GM10266 (cell line): Measurements from ENCODE around the gene PRKAR2A.
"Not testable (repeated sequence)": the region's sequence is repeated elsewhere in the genome, so short reads cannot be mapped to it uniquely, and the experiment has no call there.

Source experiments
- DNase-seq: peaks from one replicate; pipeline ENCODE4 v3.0.0; 2012; ENCODE audit errors: extremely low spot score
- TF ChIP-seq, protein P1 (sequence below): IDR thresholded peaks from 2 replicates; pipeline ENCODE4 v1.5.1; 2012; ENCODE audit warnings: mild to moderate bottlenecking, low read depth; ENCODE audit not compliant: control insufficient read depth, insufficient read depth; ENCODE audit errors: missing control alignments

The PRKAR2A gene

DNA sequence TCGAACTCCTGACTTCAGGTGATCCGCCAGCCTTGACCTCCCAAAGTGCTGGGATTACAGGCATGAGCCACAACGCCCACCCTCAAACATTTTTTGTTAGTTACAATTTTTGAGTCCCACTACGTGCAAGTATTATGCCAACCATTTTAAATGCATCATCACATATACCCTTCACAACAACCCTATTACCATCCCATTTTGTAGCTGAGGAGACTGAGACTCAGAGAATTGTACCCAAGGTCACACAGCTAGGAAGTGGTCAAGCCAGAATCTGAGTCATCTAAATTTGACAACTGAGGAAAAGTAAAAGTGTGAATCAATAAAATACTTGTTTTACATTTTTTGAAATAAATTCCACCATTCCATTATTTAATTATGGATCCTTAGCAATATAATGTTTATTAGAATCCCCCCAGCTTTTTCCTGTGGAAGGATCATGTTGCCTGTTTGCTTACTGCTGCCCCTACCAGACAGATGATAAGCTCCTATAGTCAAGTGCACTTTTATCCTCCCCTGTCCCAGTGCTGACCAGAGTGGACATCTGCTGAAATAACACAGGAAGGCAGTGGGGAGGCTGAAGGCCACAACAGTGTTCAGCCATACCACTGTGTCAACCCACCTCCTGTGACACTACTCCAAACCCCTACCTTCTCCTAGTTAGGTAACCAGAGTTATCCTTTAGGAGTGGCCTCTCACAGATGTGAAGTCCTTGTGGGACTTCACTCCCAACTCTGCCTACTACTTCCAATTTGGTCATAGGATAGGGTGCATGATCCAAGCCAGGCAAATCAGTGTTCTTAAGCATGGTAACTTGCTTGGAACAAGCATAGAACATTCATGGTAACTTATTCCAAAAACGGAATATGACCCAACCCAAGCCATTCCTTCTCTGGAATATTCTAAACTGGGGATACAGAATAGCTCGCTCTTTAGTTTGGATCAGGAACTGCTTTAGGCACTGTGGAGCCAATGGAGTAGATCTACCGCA lies 28.1 kb downstream of the PRKAR2A start:
- TF ChIP-seq, protein P1, sequence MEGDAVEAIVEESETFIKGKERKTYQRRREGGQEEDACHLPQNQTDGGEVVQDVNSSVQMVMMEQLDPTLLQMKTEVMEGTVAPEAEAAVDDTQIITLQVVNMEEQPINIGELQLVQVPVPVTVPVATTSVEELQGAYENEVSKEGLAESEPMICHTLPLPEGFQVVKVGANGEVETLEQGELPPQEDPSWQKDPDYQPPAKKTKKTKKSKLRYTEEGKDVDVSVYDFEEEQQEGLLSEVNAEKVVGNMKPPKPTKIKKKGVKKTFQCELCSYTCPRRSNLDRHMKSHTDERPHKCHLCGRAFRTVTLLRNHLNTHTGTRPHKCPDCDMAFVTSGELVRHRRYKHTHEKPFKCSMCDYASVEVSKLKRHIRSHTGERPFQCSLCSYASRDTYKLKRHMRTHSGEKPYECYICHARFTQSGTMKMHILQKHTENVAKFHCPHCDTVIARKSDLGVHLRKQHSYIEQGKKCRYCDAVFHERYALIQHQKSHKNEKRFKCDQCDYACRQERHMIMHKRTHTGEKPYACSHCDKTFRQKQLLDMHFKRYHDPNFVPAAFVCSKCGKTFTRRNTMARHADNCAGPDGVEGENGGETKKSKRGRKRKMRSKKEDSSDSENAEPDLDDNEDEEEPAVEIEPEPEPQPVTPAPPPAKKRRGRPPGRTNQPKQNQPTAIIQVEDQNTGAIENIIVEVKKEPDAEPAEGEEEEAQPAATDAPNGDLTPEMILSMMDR, result no peak
- no peak for DNase-seq

DNA sequence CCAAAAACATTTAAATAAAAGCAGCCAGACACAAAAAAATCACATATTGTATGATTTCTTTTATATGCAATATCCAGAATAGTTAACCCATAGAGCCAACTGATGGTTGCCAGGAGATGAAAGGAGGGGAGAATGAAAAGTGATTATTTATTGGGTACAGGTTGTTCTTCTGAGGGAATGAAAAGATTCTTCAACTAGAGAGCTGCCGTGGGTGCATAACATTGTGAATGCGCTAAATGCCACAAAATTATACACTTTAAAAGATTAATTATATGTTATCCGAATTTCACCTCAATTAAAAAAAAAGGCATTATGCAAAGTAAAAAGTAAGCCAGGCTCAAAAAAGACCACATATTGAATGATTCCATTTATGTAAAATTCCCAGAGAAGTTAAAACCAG lies 36.1 kb downstream of the PRKAR2A start:
- TF ChIP-seq, protein P1, result no peak
- no peak for DNase-seq

DNA sequence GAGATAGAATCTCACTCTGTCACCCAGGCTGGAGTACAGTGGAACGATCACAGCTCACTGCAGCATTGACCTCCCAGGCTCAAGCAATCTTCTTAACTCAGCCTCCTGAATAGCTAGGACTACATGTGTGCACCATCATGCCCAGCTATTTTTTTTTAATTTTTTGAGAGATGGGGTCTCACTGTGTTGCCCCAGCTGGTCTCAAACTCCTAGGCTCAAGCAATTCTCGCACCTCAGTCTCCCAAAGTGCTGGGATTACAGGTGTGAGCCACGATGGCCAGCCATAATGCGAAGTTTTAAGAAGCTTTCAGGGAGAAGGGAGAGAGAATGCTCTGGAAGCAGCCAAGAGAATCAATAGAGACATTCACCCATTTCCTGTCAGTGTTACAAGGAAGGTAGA lies 42.7 kb downstream of the PRKAR2A start:
- DNase-seq, result no peak
- TF ChIP-seq, protein P1, result no peak

DNA sequence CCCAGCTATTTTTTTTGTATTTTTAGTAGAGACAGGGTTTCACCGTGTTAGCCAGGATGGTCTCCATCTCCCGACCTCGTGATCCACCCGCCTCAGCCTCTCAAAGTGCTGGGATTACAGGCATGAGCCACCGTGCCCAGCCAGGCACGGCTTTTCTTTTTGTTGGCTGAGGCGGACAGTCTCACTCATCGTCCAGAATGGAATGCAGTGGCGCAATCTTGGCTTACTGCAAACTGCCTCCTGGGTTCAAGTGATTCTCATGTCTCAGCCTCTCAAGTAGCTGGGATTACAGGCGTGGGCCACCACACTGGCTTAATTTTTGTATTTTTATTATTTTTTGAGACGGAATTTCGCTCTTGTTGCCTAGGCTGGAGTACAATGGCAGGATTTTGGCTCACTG lies 46.8 kb downstream of the PRKAR2A start:
- not testable (repeated sequence) for DNase-seq

DNA sequence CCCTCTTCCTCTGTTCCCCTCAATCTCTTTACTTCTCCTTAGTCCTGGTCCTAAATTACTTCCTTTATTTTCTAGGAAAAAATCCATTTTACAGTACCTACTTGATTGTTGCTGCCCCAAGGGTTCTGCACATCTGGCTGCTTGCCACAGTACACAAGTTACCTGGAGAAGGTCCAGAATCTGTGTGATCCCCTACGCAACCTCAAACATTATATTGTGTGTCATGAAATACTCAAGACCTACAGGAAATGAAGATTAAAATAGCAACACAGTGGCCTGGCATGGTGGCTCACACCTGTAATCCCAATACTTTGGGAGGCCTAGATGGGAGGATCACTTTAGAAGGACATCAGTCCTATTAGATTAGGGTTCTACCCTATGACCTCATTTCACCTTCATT lies 48.7 kb downstream of the PRKAR2A start:
- TF ChIP-seq, protein P1, result no peak
- no peak for DNase-seq

DNA sequence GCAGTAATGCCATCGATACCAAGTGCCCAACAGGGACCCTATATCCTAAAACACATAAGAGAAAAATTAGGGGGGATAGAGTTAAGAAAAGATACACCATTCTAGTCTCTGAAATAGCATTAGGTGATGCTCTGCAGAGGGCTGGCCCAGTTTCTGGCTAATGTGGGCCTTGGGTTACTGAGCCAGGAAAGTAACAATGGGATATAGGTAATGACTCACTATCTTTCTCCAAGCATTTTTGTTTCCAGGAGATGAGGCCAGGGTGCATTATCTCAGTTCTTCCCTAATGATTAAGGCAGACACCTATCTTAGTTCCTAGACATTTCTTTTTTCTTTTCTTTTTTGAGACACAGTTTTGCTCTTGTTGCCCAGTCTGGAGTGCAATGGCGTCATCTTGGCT lies 50.0 kb downstream of the PRKAR2A start:
- no peak for DNase-seq
- TF ChIP-seq, protein P1, result no peak

DNA sequence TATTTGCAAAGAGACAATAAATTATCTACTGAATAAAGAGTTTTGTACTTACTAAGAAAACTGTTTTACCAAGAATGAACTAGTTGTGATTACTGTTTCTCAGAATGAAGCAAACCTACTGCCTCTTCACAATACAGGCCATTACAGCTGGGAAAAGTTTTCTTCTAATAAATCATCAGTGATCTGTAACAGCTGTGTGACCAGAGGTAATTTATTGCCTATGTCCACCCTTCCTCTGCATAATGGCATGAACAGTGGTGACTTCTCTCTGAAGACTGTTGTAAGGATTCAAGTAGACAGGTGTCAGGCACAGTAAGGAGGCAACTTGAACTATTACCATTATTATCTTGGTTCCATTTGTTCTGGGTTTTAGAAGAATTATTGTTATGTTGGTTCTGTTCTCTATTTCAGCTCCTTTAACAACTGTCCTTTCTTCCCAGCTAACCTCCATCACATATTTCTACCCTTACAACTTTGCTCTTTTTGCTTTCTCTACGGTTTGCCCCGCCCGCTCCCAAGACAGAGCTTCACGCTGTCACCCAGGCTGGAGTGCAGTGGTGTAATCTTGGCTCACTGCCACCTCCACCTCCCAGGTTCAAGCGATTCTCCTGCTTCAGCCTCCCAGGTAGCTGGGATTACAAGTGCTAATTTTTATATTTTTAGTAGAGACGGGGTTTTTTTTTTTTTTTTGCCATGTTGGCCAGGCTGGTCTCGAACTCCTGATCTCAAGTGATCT lies 51.5 kb downstream of the PRKAR2A start:
- TF ChIP-seq, protein P1, result no peak
- no peak for DNase-seq

DNA sequence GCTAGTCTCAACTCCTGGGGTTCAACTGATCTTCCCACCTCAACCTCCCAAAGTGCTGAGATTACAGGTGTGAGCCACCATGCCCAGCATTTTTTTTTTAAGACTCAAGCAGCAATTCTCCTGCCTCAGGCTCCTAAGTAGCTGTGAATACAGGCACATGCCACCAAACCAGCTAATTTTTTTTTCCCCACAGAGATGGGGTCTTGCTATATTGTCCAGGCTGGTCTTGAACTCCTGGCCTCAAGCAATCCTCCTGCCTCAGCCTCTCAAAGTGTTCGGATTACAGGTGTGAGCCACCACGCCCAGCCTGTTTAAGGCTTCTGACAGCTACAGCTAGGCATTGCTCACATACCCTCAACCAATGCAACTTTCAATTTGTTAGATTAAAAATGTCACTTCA lies 54.2 kb downstream of the PRKAR2A start:
- DNase-seq, result not testable (repeated sequence)
